Epithelial cell of proximal tubule (primary cell): ENCODE data around the gene USP32. TPM values are rescaled to one million over a fixed set of nuclear protein-coding genes. Genes with fewer than 3 reads are reported as not detected.

ENCODE experiments used
- DNase-seq: peaks from one replicate; pipeline ENCODE4 v3.0.0-alpha.2; 2011; ENCODE audit warnings: low read depth
- H3K4me3 ChIP-seq: 2 replicates; pipeline ENCODE4 v1.5.1; 2011; ENCODE audit warnings: low read depth, mild to moderate bottlenecking, low read length
- CTCF ChIP-seq: conservative IDR thresholded peaks from 2 replicates; pipeline ENCODE4 v1.5.1; 2012; ENCODE audit warnings: low read depth, mild to moderate bottlenecking, low read length
- total RNA-seq: library from RNA; depleted of rRNA; stranded (reverse); fragments of >200 nt; gene quantifications from 2 replicates; pipeline ENCODE4 v1.2.3, GENCODE V29; 2015

Gene USP32
- total RNA-seq, 1 donor from 2014 or later = 18.7 TPM

- no peak for DNase-seq
- peak overlapping the region; percentile 94 for H3K4me3 ChIP-seq
- TF ChIP-seq CTCF = no peak
Observed at GRCh38 chr17:60392845-60393702, 1.1 kb upstream of the USP32 start.

DNA sequence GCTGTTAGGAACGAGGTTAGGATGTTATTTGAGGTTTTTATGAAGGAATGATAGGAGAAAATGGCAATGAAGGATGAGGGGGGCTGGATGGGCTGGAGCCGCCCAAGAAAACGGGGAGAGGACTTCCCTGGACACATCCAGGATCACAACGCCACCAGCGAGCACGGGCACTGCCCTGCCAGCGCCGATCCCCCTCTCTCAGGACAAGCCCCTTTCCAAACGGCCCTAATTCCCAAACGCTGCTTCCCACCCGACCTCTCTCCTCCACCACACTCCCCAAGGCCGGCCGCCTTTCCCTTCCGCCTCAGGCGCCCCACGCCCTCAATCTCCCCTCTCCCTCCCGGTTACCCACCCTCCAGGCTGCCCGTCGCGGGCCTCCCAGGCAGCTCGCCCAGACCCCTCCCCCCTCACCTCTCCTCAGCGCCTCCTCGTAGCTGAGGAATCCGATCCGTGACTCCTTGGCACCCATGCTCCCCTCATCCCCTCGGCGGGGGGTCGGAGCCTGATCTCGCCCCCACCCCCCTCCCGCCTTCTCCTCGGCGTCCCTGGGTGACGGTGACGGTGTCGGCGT lies 377 bp downstream of the USP32 start:
- H3K4me3 ChIP-seq = peak overlapping the region; percentile 94
- TF ChIP-seq CTCF = no peak
- no peak for DNase-seq

DNA sequence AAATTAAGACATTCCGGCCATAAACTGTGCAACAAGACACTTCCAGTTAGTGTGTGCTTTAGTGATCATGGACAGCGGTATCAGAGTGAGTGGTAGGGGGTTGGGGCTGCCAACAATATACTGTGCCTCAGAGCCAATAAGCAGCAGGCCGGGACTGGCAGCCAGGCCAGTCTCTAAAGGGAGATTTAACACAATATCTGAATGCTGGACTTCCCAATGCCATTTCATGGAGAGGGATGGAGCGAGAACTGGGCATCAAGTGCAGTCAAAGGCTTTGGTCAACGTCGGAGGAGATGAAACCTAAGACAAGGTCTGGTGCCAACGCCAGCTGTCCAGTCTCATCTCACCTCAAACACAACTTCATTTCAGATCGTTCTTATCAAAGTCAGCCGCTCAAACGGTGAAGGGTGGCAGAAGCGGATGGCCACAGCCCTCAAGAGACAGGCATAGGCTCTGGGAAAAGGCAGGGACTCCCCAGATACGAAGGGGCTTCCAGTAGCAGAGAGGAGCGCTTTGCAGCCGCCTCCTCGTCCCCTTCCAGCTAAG lies 935 bp downstream of the USP32 start:
- no peak for DNase-seq
- TF ChIP-seq CTCF = no peak
- peak overlapping the region; percentile 94 for H3K4me3 ChIP-seq

GRCh38 chr17:60390186-60390585 lies 1.7 kb downstream of the USP32 start:
- DNase-seq = no peak
- TF ChIP-seq CTCF = no peak
- H3K4me3 ChIP-seq = peak overlapping the region; percentile 94

- TF ChIP-seq CTCF = no peak
- DNase-seq = no peak
- no peak overlapping the region for H3K4me3 ChIP-seq
Observed at GRCh38 chr17:60388742-60389141, 3.2 kb downstream of the USP32 start.

DNA sequence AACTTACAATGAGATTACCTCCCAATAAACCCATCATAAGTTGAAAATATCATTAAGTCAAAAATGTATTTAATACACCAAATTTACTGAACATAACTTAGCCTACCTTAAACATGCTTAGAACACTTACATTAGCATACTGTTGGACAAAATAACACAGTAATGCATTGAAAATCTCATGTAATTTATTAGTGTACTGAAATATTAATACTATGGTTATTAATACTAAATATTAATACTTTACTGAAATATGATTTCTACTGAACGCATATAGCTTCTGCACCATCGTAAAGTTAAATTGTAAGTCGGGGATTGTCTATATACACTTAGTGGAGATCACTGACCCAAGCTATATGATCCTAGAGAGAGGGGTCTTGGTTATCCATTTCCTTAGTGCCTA lies 4.3 kb downstream of the USP32 start:
- DNase-seq = no peak
- no peak overlapping the region for H3K4me3 ChIP-seq
- no peak for TF ChIP-seq CTCF
